Panc1 (cell line): ENCODE data around the gene TMC5. TPM values are rescaled to one million over a fixed set of nuclear protein-coding genes. Genes with fewer than 3 reads are reported as not detected.

Source experiments
- ATAC-seq: fragments of 200-7000 bp; cut with Tn5 transposase; 2 replicates; pipeline ENCODE4 v1.9.1; 2020; ENCODE audit warnings: mild to moderate bottlenecking, moderate library complexity
- BruUV-seq: library from RNA; stranded (reverse); fragments of 400-500 nt; replicated peaks from 2 replicates; lab custom pipeline; 2021; lab: Mats Ljungman, UMichigan
- CTCF ChIA-PET: fragments of 300-600 bp; sonication (Branson Sonifier 250); formaldehyde crosslinking; loops from one replicate; lab custom pipeline; 2022; ENCODE audit warnings: antibody characterized with exemption; lab: Charles Lee
- POLR2A ChIA-PET: fragments of 300-600 bp; sonication (Branson Sonifier 250); formaldehyde crosslinking; loops from one replicate; lab custom pipeline; 2022; ENCODE audit warnings: antibody characterized with exemption; lab: Charles Lee
- DNase-seq: peaks from one replicate; pipeline ENCODE4 v3.0.0-alpha.2; 2010; ENCODE audit warnings: low read depth, low spot score
- H3K27ac ChIP-seq: 2 replicates; pipeline ENCODE4 v1.5.1; 2011; ENCODE audit warnings: mild to moderate bottlenecking, low read length, inconsistent platforms
- H3K27me3 ChIP-seq: fragments of 200-500 bp; sonication (Bioruptor generic); 2 replicates; pipeline ENCODE4 v1.6.0; 2014; ENCODE audit warnings: low read length, inconsistent platforms; ENCODE audit not compliant: control insufficient read depth, insufficient read depth
- H3K36me3 ChIP-seq: fragments of 200-500 bp; sonication (Bioruptor generic); 2 replicates; pipeline ENCODE4 v1.5.1; 2014; ENCODE audit warnings: inconsistent platforms, mild to moderate bottlenecking, low read length, moderate library complexity; ENCODE audit not compliant: control insufficient read depth, insufficient read depth
- H3K4me1 ChIP-seq: 2 replicates; pipeline ENCODE4 v1.5.1; 2011; ENCODE audit warnings: inconsistent platforms, mild to moderate bottlenecking, low read length, moderate library complexity; ENCODE audit not compliant: control insufficient read depth, insufficient read depth
- H3K4me3 ChIP-seq, 2 experiments: 2 replicates each; pipeline ENCODE4 v1.5.1; 2011 to 2012; ENCODE audit warnings: low read depth in 2 of 2, low read length in 2 of 2, mild to moderate bottlenecking in 2 of 2, inconsistent platforms in 1 of 2, moderate library complexity in 1 of 2
- H3K9me3 ChIP-seq: fragments of 200-500 bp; sonication (Bioruptor generic); 2 replicates; pipeline ENCODE4 v1.5.1; 2014; ENCODE audit warnings: low read depth, mild to moderate bottlenecking, inconsistent platforms, low read length, moderate library complexity; ENCODE audit not compliant: control insufficient read depth, insufficient read depth
- CTCF ChIP-seq: fragments of 450-650 bp; IDR thresholded peaks from 2 replicates; pipeline ENCODE4 v1.5.1; 2017; ENCODE audit warnings: mild to moderate bottlenecking
- POLR2AphosphoS5 ChIP-seq: IDR thresholded peaks from 2 replicates; pipeline ENCODE4 v1.6.1; 2012; ENCODE audit warnings: mild to moderate bottlenecking, low read depth, low read length, moderate library complexity
- SIN3A ChIP-seq: IDR thresholded peaks from 2 replicates; pipeline ENCODE4 v1.6.1; 2012; ENCODE audit warnings: low read depth, mild to moderate bottlenecking, low read length, moderate library complexity, borderline replicate concordance; ENCODE audit not compliant: insufficient read depth
- TCF7L2 ChIP-seq: IDR thresholded peaks from 2 replicates; pipeline ENCODE4 v1.6.1; 2011; ENCODE audit warnings: mild to moderate bottlenecking, low read depth, low read length, inconsistent platforms
- in situ Hi-C: cut with HindIII; loops from 2 replicates; pipeline ENCODE4 v1.10.0; 2016; ENCODE audit warnings: low sequenced_read_pairs, low pct_unique_long_range_greater_than_20kb
- intact Hi-C: fragments of 100-400 bp; cut with micrococcal nuclease; formaldehyde crosslinking; loops from one replicate; pipeline ENCODE4 v1.10.0; 2022; ENCODE audit not compliant: unreplicated experiment
- total RNA-seq: library from RNA; stranded (reverse); gene quantifications from one replicate; pipeline ENCODE4 v1.2.1, GENCODE V29; 2021; ENCODE audit not compliant: unreplicated experiment
- TF ChIP-seq, protein P1 (sequence below), 2 experiments: IDR thresholded peaks; 2 replicates each; pipeline ENCODE4 v1.6.1; 2011 to 2012; ENCODE audit warnings: low read depth in 2 of 2, control low read depth in 1 of 2, low read length in 1 of 2, mild to moderate bottlenecking in 1 of 2, moderate library complexity in 1 of 2; ENCODE audit not compliant: insufficient read depth in 1 of 2

Gene TMC5
- total RNA-seq, 1 experiment from 2014 or later: 1.4 TPM

GRCh38 chr16:19472482-19472881 lies 54.8 kb downstream of the TMC5 start:
- Histone ChIP-seq H3K4me3 (no peak overlapping the region), H3K9me3 (no peaks in the 10 kb centered on the region), H3K27me3 (no peaks in the 10 kb centered on the region), H3K36me3 (no peaks in the 10 kb centered on the region), H3K27ac (no peak overlapping the region), H3K4me1 (no peaks in the 10 kb centered on the region)
- no peak for ATAC-seq
- ChIA-PET POLR2A (no interaction called here), CTCF (no interaction called here)
- TF ChIP-seq, protein P1, sequence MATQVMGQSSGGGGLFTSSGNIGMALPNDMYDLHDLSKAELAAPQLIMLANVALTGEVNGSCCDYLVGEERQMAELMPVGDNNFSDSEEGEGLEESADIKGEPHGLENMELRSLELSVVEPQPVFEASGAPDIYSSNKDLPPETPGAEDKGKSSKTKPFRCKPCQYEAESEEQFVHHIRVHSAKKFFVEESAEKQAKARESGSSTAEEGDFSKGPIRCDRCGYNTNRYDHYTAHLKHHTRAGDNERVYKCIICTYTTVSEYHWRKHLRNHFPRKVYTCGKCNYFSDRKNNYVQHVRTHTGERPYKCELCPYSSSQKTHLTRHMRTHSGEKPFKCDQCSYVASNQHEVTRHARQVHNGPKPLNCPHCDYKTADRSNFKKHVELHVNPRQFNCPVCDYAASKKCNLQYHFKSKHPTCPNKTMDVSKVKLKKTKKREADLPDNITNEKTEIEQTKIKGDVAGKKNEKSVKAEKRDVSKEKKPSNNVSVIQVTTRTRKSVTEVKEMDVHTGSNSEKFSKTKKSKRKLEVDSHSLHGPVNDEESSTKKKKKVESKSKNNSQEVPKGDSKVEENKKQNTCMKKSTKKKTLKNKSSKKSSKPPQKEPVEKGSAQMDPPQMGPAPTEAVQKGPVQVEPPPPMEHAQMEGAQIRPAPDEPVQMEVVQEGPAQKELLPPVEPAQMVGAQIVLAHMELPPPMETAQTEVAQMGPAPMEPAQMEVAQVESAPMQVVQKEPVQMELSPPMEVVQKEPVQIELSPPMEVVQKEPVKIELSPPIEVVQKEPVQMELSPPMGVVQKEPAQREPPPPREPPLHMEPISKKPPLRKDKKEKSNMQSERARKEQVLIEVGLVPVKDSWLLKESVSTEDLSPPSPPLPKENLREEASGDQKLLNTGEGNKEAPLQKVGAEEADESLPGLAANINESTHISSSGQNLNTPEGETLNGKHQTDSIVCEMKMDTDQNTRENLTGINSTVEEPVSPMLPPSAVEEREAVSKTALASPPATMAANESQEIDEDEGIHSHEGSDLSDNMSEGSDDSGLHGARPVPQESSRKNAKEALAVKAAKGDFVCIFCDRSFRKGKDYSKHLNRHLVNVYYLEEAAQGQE (IDR thresholded peaks at IDR 0.05; ENCODE audit: insufficient read depth in 1 of 2, low read depth in 2 of 2, low read length in 1 of 2): no peak
- TF ChIP-seq SIN3A (no peak), TCF7L2 (no peak), CTCF (no peak), POLR2AphosphoS5 (no peak)
- intact Hi-C loops (no loop called here), in situ Hi-C loops (no loop called here)
- no TSS peak for BruUV-seq
- DNase-seq: no peak

DNA sequence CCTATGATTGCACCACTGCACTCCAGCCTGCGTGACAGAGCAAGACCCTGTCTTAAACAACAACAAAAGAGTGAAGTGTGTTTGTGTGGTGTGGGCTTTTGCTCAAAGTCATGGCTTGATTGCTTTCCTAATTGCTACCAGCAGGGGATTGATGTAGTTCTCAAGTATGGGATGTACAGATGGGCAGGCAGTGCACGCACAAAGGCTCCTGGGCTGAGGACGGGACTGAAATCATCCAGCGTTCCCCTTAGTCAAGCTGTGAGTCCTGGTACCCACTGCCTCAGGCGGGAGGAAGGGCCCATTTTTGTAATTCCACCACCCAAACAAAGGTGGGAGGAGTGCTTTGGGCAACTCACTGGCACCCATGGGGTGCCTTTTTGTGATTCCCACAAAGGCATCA lies 56.9 kb downstream of the TMC5 start:
- in situ Hi-C loops: no loop called here
- peak; percentile 69 for ATAC-seq

More for the DNA sequence above, 56.9 kb downstream of the TMC5 start:
- no peak overlapping the region for H3K27ac ChIP-seq
- no peaks in the 10 kb centered on the region for H3K4me1 ChIP-seq
- no peak for DNase-seq
- POLR2A ChIA-PET: interaction anchor here (0.6 kb wide), 1 partner anchor 59 kb away, joined by 6 read pairs; no protein-coding TSS in a partner anchor
- H3K4me3 ChIP-seq: no peak overlapping the region
- H3K36me3 ChIP-seq: no peaks in the 10 kb centered on the region
- TF ChIP-seq, protein P1 (IDR thresholded peaks at IDR 0.05; ENCODE audit: insufficient read depth in 1 of 2, low read depth in 2 of 2, low read length in 1 of 2): no peak
- no peak for TF ChIP-seq TCF7L2
- no peak for TF ChIP-seq CTCF
- CTCF ChIA-PET: no interaction called here
- H3K27me3 ChIP-seq: no peaks in the 10 kb centered on the region
- intact Hi-C loops: no loop called here
- BruUV-seq: no TSS peak
- no peaks in the 10 kb centered on the region for H3K9me3 ChIP-seq
